ENCODE data around the gene COQ8B.

DNA sequence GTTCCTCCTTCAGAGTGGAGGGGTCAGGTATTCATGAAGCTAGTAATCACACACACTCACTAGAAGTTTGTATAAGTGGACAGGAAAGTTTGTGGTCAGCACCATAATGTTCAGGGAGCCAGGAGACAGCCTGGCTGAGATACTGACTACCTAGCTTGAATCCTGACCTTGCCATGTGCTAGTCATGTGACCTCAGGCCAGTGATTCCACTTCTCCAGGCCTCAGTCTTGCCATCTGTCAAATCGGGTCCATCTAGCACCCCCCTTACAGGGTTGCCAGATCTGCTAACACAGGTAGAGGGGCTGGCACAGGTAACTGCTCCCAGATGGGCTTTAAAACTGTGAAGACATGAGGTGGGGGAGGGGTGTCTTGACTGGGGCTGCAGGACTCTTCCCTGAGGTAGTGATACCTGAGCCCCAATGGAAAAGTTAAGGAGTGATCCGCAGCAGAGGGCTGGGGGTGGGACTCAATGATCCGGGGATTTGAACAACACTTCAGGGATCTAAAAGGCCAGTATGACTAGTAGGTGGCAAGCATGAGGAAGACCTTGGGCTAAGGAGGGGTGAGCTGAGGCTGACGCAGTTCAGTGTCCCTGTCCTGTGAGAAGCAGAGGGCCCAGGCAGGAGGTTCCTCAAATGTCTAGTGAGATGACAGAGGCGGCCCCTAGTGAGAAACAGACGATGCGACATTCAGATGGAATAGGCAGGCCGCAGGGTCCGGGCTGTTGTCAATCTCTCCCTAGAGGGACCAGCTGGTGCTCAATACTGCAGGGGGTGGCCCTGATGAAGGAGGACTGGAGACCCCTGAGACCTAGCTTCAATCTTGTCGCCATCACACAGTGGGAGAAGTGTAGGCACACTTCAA, 25.1 kb upstream of the COQ8B start:
- TF ChIP-seq, protein P1, sequence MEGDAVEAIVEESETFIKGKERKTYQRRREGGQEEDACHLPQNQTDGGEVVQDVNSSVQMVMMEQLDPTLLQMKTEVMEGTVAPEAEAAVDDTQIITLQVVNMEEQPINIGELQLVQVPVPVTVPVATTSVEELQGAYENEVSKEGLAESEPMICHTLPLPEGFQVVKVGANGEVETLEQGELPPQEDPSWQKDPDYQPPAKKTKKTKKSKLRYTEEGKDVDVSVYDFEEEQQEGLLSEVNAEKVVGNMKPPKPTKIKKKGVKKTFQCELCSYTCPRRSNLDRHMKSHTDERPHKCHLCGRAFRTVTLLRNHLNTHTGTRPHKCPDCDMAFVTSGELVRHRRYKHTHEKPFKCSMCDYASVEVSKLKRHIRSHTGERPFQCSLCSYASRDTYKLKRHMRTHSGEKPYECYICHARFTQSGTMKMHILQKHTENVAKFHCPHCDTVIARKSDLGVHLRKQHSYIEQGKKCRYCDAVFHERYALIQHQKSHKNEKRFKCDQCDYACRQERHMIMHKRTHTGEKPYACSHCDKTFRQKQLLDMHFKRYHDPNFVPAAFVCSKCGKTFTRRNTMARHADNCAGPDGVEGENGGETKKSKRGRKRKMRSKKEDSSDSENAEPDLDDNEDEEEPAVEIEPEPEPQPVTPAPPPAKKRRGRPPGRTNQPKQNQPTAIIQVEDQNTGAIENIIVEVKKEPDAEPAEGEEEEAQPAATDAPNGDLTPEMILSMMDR (IDR thresholded peaks at IDR 0.05), result no peak
- no peak for TF ChIP-seq POLR2A (IDR thresholded peaks at IDR 0.05; ENCODE audit: low read depth)
- no peak for TF ChIP-seq EP300 (IDR thresholded peaks at IDR 0.05)
